ENCODE data around the gene CLDN12. TPM values are rescaled to one million over a fixed set of nuclear protein-coding genes. Genes with fewer than 3 reads are reported as not detected.
A peak's percentile ranks its signal among the peaks of the same experiment; 100 is the strongest.

The CLDN12 gene
- total RNA-seq, 2 experiments from 2014 or later = 3.9 to 4.3 TPM

- ChIA-PET POLR2A (interaction anchor here (1.2 kb wide), 1 partner anchor 57 kb away, joined by 3 read pairs; no protein-coding TSS in a partner anchor), CTCF (interaction anchor here (1.7 kb wide), 1 partner anchor 9 kb away, joined by 5 read pairs; no protein-coding TSS in a partner anchor)
- no peaks in the 10 kb centered on the region for H3K27me3 Mint-ChIP-seq
- DNase-seq = no peak
- H3K4me3 Mint-ChIP-seq = peak overlapping the region; percentile 84
- no peak for ATAC-seq
- intact Hi-C loops (cut with micrococcal nuclease) = loop anchor here (5.0 kb wide), 1 partner anchor 55 kb away; the partner anchor contains the start of gene GTPBP10
- H3K9me3 Mint-ChIP-seq = peaks cover 21% of the 10 kb centered on the region
- TF ChIP-seq CTCF (IDR thresholded peaks at IDR 0.05) = no peak
- H3K36me3 Mint-ChIP-seq (ENCODE audit: low read depth) = peaks cover 2% of the 10 kb centered on the region
- peaks cover 11% of the 10 kb centered on the region for H3K4me1 Mint-ChIP-seq (ENCODE audit: low read depth)
- peak overlapping the region; percentile 88 for H3K27ac Mint-ChIP-seq
Measured at GRCh38 chr7:90402785-90403173, 482 bp upstream of the CLDN12 start.

GRCh38 chr7:90404777-90405176 is 1.5 kb downstream of the CLDN12 start:
- DNase-seq (no peak), ATAC-seq (no peak)
- ChIA-PET CTCF (no interaction called here), POLR2A (no interaction called here)
- intact Hi-C loops (cut with micrococcal nuclease) = loop anchor here (5.0 kb wide), 1 partner anchor 57 kb away; the partner anchor contains the start of gene GTPBP10
- H3K36me3 Mint-ChIP-seq (ENCODE audit: low read depth) = peaks cover 3% of the 10 kb centered on the region
- peak overlapping the region; percentile 84 for H3K4me3 Mint-ChIP-seq
- peaks cover 7% of the 10 kb centered on the region for H3K9me3 Mint-ChIP-seq
- peaks cover 11% of the 10 kb centered on the region for H3K4me1 Mint-ChIP-seq (ENCODE audit: low read depth)
- no peak overlapping the region for H3K27ac Mint-ChIP-seq
- no peak for TF ChIP-seq CTCF (IDR thresholded peaks at IDR 0.05)
- H3K27me3 Mint-ChIP-seq = no peaks in the 10 kb centered on the region

- H3K9me3 Mint-ChIP-seq = no peaks in the 10 kb centered on the region
- no peaks in the 10 kb centered on the region for H3K27me3 Mint-ChIP-seq
- intact Hi-C loops (cut with micrococcal nuclease) = no loop called here
- no peak for TF ChIP-seq CTCF (IDR thresholded peaks at IDR 0.05)
- no peak overlapping the region for H3K27ac Mint-ChIP-seq
- H3K4me1 Mint-ChIP-seq (ENCODE audit: low read depth) = peaks cover 11% of the 10 kb centered on the region
- ChIA-PET CTCF (no interaction called here), POLR2A (no interaction called here)
- H3K4me3 Mint-ChIP-seq = no peak overlapping the region
- ATAC-seq (no peak), DNase-seq (no peak)
- H3K36me3 Mint-ChIP-seq (ENCODE audit: low read depth) = peaks cover 3% of the 10 kb centered on the region
Measured at GRCh38 chr7:90407484-90407821, 4.2 kb downstream of the CLDN12 start.

- H3K9me3 Mint-ChIP-seq = no peaks in the 10 kb centered on the region
- peaks cover 5% of the 10 kb centered on the region for H3K4me1 Mint-ChIP-seq (ENCODE audit: low read depth)
- ChIA-PET CTCF (interaction anchor here (1.1 kb wide), 1 partner anchor 20 kb away, joined by 5 read pairs; no protein-coding TSS in a partner anchor), POLR2A (no interaction called here)
- DNase-seq (no peak), ATAC-seq (no peak)
- H3K27me3 Mint-ChIP-seq = no peaks in the 10 kb centered on the region
- no peak for TF ChIP-seq CTCF (IDR thresholded peaks at IDR 0.05)
- peaks cover 3% of the 10 kb centered on the region for H3K36me3 Mint-ChIP-seq (ENCODE audit: low read depth)
- H3K27ac Mint-ChIP-seq = no peak overlapping the region
- H3K4me3 Mint-ChIP-seq = no peak overlapping the region
- intact Hi-C loops (cut with micrococcal nuclease) = no loop called here
Measured at GRCh38 chr7:90408142-90408541, 4.9 kb downstream of the CLDN12 start.

- intact Hi-C loops (cut with micrococcal nuclease) = no loop called here
- H3K36me3 Mint-ChIP-seq (ENCODE audit: low read depth) = peaks cover 3% of the 10 kb centered on the region
- TF ChIP-seq CTCF (IDR thresholded peaks at IDR 0.05) = no peak
- H3K4me1 Mint-ChIP-seq (ENCODE audit: low read depth) = no peaks in the 10 kb centered on the region
- no peak overlapping the region for H3K4me3 Mint-ChIP-seq
- POLR2A ChIA-PET = no interaction called here
- DNase-seq (no peak), ATAC-seq (no peak)
- no peaks in the 10 kb centered on the region for H3K9me3 Mint-ChIP-seq
- CTCF ChIA-PET = no interaction called here
- no peak overlapping the region for H3K27ac Mint-ChIP-seq
- H3K27me3 Mint-ChIP-seq = no peaks in the 10 kb centered on the region
Measured at GRCh38 chr7:90409667-90410066, 6.4 kb downstream of the CLDN12 start.

Data from activated CD8-positive, alpha-beta T cell treated with anti-CD3 and anti-CD28 coated beads for 36 hours (primary cell).